Upper lobe of left lung (tissue), 4 donors: Measurements from ENCODE around the gene PXMP4.

ENCODE experiments used
- CTCF ChIP-seq, 6 experiments: fragments of 450-650 bp in 4 of 6; fragments of 200-600 bp in 2 of 6; sonication (generic) in 2 of 6; IDR thresholded peaks; one replicate each; pipeline ENCODE4 v1.5.1; 2016 to 2019; ENCODE audit warnings: antibody characterized with exemption in 6 of 6
- EP300 ChIP-seq, 4 donors: sonication (generic); formaldehyde crosslinking; IDR thresholded peaks; one replicate each; pipeline ENCODE4 v1.5.1; 2017; ENCODE audit warnings: antibody characterized with exemption in 4 of 4, control low read depth in 2 of 4
- POLR2A ChIP-seq, 4 donors: fragments of 450-650 bp; IDR thresholded peaks; one replicate each; pipeline ENCODE4 v1.5.1; 2016 to 2017; ENCODE audit warnings: antibody characterized with exemption in 4 of 4, mild to moderate bottlenecking in 2 of 4
- POLR2AphosphoS5 ChIP-seq, 2 donors: sonication (generic); formaldehyde crosslinking; IDR thresholded peaks; one replicate each; pipeline ENCODE4 v1.5.1; 2017; ENCODE audit warnings: antibody characterized with exemption in 2 of 2

- TF ChIP-seq CTCF (IDR thresholded peaks at IDR 0.05) (no peak), POLR2A (IDR thresholded peaks at IDR 0.05) (no peak), EP300 (IDR thresholded peaks at IDR 0.05) (no peak), POLR2AphosphoS5 (IDR thresholded peaks at IDR 0.05) (no peak)
Measured at GRCh38 chr20:33685328-33686099, 34.6 kb downstream of the PXMP4 start.
